ENCODE results near the gene CRYBG2. TPM values are rescaled to one million over a fixed set of nuclear protein-coding genes. Genes with fewer than 3 reads are reported as not detected.

CRYBG2 gene
- total RNA-seq, 1 experiment from 2014 or later = 21.1 TPM

DNA sequence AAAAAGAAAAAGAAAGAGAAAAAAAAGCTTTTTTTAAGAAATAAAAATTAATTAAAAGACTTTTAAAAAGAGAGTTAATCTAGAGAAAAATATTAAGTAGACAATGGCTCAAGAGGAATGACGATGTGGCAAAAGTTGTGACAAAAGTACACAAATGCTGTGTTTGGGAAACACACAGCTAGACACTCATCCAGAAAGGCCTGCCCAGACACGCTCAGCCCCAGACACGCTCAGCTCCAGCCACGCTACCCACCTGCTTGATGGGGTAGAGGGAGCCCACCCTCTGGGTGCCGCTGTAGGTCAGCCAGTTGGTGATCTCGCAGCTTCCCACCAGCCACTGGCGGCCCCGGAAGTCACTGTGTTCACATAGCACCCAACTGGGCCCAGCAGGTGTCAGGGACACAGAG lies 26.0 kb downstream of the CRYBG2 start (continued):
- no peak for TF ChIP-seq AFF4 (CRISPR knock-in tag; IDR thresholded peaks at IDR 0.05; ENCODE audit: borderline replicate concordance)

- CTCF ChIA-PET = interaction anchor here (11.1 kb wide), 1 partner anchor 40 kb away, joined by 306 read pairs; the partner anchor contains the start of gene SH3BGRL3
- no peaks in the 10 kb centered on the region for H3K27me3 Mint-ChIP-seq (ENCODE audit: low read depth)
- no peak overlapping the region for H3K4me3 Mint-ChIP-seq
- H3K36me3 Mint-ChIP-seq = peaks cover 24% of the 10 kb centered on the region
- POLR2A ChIA-PET = no interaction called here
- TF ChIP-seq KAT7 (CRISPR knock-in tag; IDR thresholded peaks at IDR 0.05; ENCODE audit: borderline replicate concordance) = no peak
- no peak for TF ChIP-seq ZNF121 (CRISPR knock-in tag; IDR thresholded peaks at IDR 0.05)
- TF ChIP-seq FOXJ3 (CRISPR knock-in tag; IDR thresholded peaks at IDR 0.05; ENCODE audit: borderline replicate concordance) = no peak
- TF ChIP-seq SMAD4 (CRISPR knock-in tag; IDR thresholded peaks at IDR 0.05) = no peak
- DNase-seq (ENCODE audit: low spot score) (no peak), ATAC-seq (no peak)
- H3K27ac Mint-ChIP-seq = no peak overlapping the region
- H3K9me3 Mint-ChIP-seq = no peaks in the 10 kb centered on the region
- H3K4me1 Mint-ChIP-seq = peaks cover 6% of the 10 kb centered on the region
Observed at GRCh38 chr1:26324550-26324949, 29.4 kb downstream of the CRYBG2 start.

DNA sequence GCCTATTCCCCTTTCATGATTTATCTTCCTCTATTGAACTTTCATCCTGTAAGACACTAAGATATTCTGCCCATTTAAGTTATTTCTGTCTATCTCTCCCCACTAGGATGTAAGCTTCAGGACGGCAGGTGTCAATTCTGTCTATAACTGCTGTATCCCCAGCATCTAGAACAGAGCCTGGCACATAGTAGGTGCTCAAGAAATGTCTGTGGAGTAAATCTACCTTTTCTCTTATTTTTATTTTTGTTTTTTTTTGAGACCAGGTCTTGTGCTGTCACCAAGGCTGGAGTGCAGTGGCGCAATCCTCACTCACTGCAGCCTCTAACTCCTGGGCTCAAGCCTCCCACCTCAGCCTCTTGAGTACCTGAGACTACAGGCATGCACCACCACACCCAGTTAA lies 30.5 kb downstream of the CRYBG2 start:
- Mint-ChIP-seq H3K4me1 (peaks cover 6% of the 10 kb centered on the region), H3K27ac (no peak overlapping the region), H3K9me3 (no peaks in the 10 kb centered on the region), H3K27me3 (ENCODE audit: low read depth) (no peaks in the 10 kb centered on the region), H3K4me3 (no peak overlapping the region), H3K36me3 (peaks cover 24% of the 10 kb centered on the region)
- no peak for DNase-seq (ENCODE audit: low spot score)
- ATAC-seq = no peak
- ChIA-PET POLR2A (no interaction called here), CTCF (interaction anchor here (0.6 to 11.1 kb wide), 4 partner anchors 39 to 361 kb away, joined by 4 to 306 read pairs (median 14); partner anchors contain the start of gene SH3BGRL3)
- TF ChIP-seq SMAD3 (CRISPR knock-in tag; IDR thresholded peaks at IDR 0.05; ENCODE audit: borderline replicate concordance) = no peak
- no peak for TF ChIP-seq TP53 (CRISPR knock-in tag; IDR thresholded peaks at IDR 0.05)
- TF ChIP-seq USF1 (CRISPR knock-in tag; IDR thresholded peaks at IDR 0.05) = no peak

- POLR2A ChIA-PET = interaction anchor here (0.8 to 0.9 kb wide), 2 partner anchors 88 to 95 kb away, joined by 3 read pairs; partner anchors contain the start of gene CEP85
- Mint-ChIP-seq H3K27ac (no peak overlapping the region), H3K36me3 (peaks cover 24% of the 10 kb centered on the region), H3K9me3 (no peaks in the 10 kb centered on the region), H3K4me1 (peaks cover 17% of the 10 kb centered on the region), H3K27me3 (ENCODE audit: low read depth) (no peaks in the 10 kb centered on the region), H3K4me3 (no peak overlapping the region)
- DNase-seq (ENCODE audit: low spot score) = no peak
- CTCF ChIA-PET = interaction anchor here (0.6 to 11.1 kb wide), 34 partner anchors 10 to 276 kb away, joined by 3 to 306 read pairs (median 4); partner anchors contain the start of genes CATSPER4, SH3BGRL3, SLC30A2 and UBXN11
- no peak for ATAC-seq
- TF ChIP-seq ZNF425 (CRISPR knock-in tag; conservative IDR thresholded peaks at IDR 0.05) = no peak
- no peak for TF ChIP-seq ZNF138 (CRISPR knock-in tag; conservative IDR thresholded peaks at IDR 0.05)
- no peak for TF ChIP-seq TP53 (CRISPR knock-in tag; IDR thresholded peaks at IDR 0.05)
- no peak for TF ChIP-seq ELF4 (CRISPR knock-in tag; IDR thresholded peaks at IDR 0.05; ENCODE audit: low read depth)
- TF ChIP-seq, protein P1, sequence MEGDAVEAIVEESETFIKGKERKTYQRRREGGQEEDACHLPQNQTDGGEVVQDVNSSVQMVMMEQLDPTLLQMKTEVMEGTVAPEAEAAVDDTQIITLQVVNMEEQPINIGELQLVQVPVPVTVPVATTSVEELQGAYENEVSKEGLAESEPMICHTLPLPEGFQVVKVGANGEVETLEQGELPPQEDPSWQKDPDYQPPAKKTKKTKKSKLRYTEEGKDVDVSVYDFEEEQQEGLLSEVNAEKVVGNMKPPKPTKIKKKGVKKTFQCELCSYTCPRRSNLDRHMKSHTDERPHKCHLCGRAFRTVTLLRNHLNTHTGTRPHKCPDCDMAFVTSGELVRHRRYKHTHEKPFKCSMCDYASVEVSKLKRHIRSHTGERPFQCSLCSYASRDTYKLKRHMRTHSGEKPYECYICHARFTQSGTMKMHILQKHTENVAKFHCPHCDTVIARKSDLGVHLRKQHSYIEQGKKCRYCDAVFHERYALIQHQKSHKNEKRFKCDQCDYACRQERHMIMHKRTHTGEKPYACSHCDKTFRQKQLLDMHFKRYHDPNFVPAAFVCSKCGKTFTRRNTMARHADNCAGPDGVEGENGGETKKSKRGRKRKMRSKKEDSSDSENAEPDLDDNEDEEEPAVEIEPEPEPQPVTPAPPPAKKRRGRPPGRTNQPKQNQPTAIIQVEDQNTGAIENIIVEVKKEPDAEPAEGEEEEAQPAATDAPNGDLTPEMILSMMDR (IDR thresholded peaks at IDR 0.05) = no peak
- TF ChIP-seq CREM (CRISPR knock-in tag; IDR thresholded peaks at IDR 0.05) = no peak
- no peak for TF ChIP-seq ZSCAN18 (CRISPR knock-in tag; IDR thresholded peaks at IDR 0.05)
- TF ChIP-seq NR1H2 (CRISPR knock-in tag; IDR thresholded peaks at IDR 0.05) = no peak
- TF ChIP-seq, protein P2, sequence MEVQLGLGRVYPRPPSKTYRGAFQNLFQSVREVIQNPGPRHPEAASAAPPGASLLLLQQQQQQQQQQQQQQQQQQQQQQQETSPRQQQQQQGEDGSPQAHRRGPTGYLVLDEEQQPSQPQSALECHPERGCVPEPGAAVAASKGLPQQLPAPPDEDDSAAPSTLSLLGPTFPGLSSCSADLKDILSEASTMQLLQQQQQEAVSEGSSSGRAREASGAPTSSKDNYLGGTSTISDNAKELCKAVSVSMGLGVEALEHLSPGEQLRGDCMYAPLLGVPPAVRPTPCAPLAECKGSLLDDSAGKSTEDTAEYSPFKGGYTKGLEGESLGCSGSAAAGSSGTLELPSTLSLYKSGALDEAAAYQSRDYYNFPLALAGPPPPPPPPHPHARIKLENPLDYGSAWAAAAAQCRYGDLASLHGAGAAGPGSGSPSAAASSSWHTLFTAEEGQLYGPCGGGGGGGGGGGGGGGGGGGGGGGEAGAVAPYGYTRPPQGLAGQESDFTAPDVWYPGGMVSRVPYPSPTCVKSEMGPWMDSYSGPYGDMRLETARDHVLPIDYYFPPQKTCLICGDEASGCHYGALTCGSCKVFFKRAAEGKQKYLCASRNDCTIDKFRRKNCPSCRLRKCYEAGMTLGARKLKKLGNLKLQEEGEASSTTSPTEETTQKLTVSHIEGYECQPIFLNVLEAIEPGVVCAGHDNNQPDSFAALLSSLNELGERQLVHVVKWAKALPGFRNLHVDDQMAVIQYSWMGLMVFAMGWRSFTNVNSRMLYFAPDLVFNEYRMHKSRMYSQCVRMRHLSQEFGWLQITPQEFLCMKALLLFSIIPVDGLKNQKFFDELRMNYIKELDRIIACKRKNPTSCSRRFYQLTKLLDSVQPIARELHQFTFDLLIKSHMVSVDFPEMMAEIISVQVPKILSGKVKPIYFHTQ (CRISPR knock-in tag; IDR thresholded peaks at IDR 0.05) = no peak
- no peak for TF ChIP-seq IRF2 (CRISPR knock-in tag; IDR thresholded peaks at IDR 0.05; ENCODE audit: borderline replicate concordance, low read depth)
- no peak for TF ChIP-seq GRHL2 (CRISPR knock-in tag; IDR thresholded peaks at IDR 0.05; ENCODE audit: insufficient replicate concordance, severe bottlenecking)
Observed at GRCh38 chr1:26322042-26322331, 31.9 kb downstream of the CRYBG2 start.

All from WTC11 (cell line).